SHP77 (cell line): Measurements from ENCODE around the gene SKOR1.

Experiments used
- DNase-seq, 2 experiments: peaks; one replicate each; lab custom pipeline; 2025; lab: John Stamatoyannopoulos, UW

The SKOR1 gene

GRCh38 chr15:67832031-67832551, 6.8 kb downstream of the SKOR1 start:
- DNase-seq: peak; percentile 27 to 41

- DNase-seq: no peak
Measured at GRCh38 chr15:67832897-67833709, 7.8 kb downstream of the SKOR1 start.

- no peak for DNase-seq
Measured at GRCh38 chr15:67833710-67834511, 8.6 kb downstream of the SKOR1 start.

- no peak for DNase-seq
Measured at GRCh38 chr15:67834581-67835296, 9.4 kb downstream of the SKOR1 start.

GRCh38 chr15:67835297-67836133, 10.2 kb downstream of the SKOR1 start:
- no peak for DNase-seq

- no peak for DNase-seq
Measured at GRCh38 chr15:67836134-67836455, 10.8 kb downstream of the SKOR1 start.

- no peak for DNase-seq
Measured at GRCh38 chr15:67836477-67836876, 11.2 kb downstream of the SKOR1 start.

- DNase-seq: no peak
Measured at GRCh38 chr15:67836955-67837354, 11.6 kb downstream of the SKOR1 start.

- peak; percentile 47 to 86 for DNase-seq
Measured at GRCh38 chr15:67838789-67839332, 13.6 kb downstream of the SKOR1 start.

GRCh38 chr15:67839499-67839928, 14.2 kb downstream of the SKOR1 start:
- peak; percentile 55 to 60 for DNase-seq

- peak; percentile 78 to 85 for DNase-seq
Measured at GRCh38 chr15:67839929-67840748, 14.8 kb downstream of the SKOR1 start, which contains the start of gene RNU6-1. TSS of gene RNU6-1 (minus strand) at chr15:67840045.

- peak; percentile 51 to 55 for DNase-seq
Measured at GRCh38 chr15:67840749-67841512, 15.6 kb downstream of the SKOR1 start.

- no peak for DNase-seq
Measured at GRCh38 chr15:67841513-67841762, 16.1 kb downstream of the SKOR1 start.

- no peak for DNase-seq
Measured at GRCh38 chr15:67843092-67843501, 17.8 kb downstream of the SKOR1 start.

- no peak for DNase-seq
Measured at GRCh38 chr15:67843571-67844387, 18.5 kb downstream of the SKOR1 start.

- DNase-seq: no peak
Measured at GRCh38 chr15:67845974-67846373, 20.7 kb downstream of the SKOR1 start.

- no peak for DNase-seq
Measured at GRCh38 chr15:67849538-67849937, 24.2 kb downstream of the SKOR1 start.

- no peak for DNase-seq
Measured at GRCh38 chr15:67850336-67850735, 25.0 kb downstream of the SKOR1 start.
